GM18520 (cell line): ENCODE results near the gene C4BPB.
A peak's percentile ranks its signal among the peaks of the same experiment; 100 is the strongest.

ENCODE experiments used
- ATAC-seq: cut with Tn5 transposase; IDR thresholded peaks from one replicate; pipeline ENCODE4 v1.9.1; 2021; ENCODE audit not compliant: unreplicated experiment

Gene C4BPB

DNA sequence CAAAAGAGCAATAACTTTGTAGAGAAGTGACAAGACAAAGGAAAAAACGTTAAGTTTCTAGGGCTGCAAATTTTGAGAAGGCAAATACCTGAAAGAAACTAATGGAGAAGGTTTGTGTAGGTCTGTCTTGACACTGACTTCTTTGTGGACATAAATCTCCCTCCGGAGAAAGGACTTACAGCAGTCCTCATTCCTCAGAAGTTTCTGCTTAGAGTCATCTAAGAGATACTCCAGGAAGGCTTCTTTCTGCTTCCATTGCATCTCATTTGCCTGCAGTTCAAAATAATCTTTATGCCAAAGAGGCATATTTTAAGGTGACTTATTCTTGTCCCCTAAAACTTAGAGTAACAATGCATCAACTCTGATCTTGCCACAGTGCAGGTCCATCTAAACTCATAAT is 4.4 kb upstream of the C4BPB start:
- ATAC-seq: no peak

DNA sequence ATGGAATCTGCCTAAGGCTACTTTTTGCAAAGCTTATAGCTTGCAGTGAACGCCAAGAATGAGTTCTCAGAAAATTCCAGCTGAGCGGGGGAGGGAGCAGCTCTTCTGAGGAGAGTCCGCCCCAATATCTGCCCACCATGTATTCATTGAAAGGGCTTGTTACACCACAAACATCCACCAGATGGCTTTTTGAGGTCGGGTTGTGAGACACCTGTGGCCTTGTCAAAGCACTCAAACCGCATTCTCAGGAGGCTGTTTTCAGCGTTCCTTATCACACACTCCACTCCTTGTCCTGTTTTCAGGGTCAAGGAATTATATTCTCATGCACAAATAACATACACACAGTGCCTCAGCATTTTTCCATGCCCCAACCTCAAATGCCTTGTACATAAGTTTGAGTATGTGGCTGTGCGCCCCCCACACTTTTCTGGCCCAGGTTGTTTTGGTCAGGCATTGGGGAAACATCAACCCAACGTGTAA is 3.9 kb upstream of the C4BPB start:
- no peak for ATAC-seq

- ATAC-seq: no peak
Observed at GRCh38 chr1:207085887-207086286, 2.8 kb upstream of the C4BPB start.

DNA sequence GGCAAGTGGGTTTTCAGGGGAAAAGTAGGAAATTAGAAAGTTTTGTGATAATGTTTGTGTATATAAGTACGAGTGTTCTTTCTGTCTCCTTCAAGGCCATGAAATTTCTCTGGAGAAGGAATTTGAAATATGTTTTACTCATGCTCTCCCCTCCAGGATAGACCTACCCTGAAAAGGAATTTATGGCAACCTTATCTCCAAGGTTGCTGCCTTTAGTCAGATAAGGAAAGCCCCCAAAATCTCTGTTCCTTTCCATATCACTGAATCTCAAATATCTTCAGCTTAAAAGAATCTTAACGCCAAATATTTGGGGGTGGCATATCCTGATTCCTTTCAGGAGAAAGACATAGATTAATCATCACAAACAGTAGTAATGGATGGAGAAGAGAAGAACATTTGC is 499 bp upstream of the C4BPB start:
- no peak for ATAC-seq

GRCh38 chr1:207089627-207090355 is 1.1 kb downstream of the C4BPB start:
- no peak for ATAC-seq

GRCh38 chr1:207091200-207091908 is 2.7 kb downstream of the C4BPB start:
- ATAC-seq: no peak

DNA sequence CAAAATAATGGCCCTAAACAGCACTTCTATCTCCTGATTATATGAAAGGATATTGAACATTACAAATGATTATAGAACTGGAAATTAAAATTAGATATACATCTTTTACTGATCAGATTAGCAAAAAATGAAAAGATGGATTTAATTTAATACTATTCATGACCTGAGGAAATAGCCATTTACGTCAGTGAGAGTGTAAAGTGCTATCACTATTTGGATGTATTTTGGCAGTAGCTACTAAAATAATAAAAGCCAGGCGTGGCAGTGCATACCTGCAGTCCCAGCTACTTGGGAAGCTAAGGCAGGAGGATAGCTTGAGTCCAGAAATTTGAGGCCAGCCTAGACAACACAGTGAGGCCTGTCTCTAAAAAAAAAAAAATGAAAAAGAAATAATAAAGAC is 5.3 kb downstream of the C4BPB start:
- no peak for ATAC-seq

DNA sequence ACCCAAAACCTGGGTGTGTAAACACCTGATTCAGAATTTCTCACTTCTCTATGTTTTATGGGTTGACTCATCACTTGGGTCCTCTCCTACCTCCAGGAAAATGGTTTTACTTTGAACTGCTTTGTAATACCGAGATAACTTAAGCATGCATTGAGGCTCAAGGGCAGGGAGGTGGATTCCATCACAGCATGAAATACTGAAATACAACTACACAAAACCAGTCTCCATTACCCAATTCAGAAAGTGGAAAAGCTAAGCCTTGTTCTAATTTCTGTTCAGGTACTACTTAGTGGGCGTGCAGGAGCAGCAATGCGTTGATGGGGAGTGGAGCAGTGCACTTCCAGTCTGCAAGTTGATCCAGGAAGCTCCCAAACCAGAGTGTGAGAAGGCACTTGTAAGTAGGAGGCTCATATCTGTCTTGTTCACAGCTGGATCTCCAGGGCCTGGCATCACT is 9.2 kb downstream of the C4BPB start:
- peak; percentile 80 for ATAC-seq

GRCh38 chr1:207101720-207102119 is 13.1 kb downstream of the C4BPB start:
- ATAC-seq: no peak

DNA sequence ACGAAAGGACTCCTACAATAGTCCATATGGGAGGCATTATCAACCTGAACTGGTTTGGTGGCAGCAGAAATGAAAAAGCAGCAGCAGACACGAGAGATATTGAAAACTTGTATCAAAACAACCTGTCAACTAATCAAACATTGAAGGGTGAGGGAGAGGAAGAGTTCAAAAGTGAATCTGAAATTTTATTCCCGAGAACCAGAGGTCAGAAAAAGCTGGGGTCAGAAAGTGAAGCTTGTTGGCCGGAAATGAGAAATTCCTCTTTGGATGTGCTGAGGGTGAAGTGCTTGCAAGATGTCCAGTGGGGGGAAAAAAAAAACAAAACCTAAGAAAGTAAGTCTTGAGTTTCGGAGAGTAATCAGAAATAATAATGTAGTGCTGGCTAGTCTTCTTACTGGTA is 13.5 kb downstream of the C4BPB start:
- no peak for ATAC-seq

GRCh38 chr1:207102659-207103058 is 14.0 kb downstream of the C4BPB start:
- ATAC-seq: no peak

- ATAC-seq: no peak
Observed at GRCh38 chr1:207103892-207104373, 15.3 kb downstream of the C4BPB start, which contains the start of gene C4BPA. C4BPA (plus strand) TSS chr1:207104233; CDS start chr1:207113026, 8,793 bp downstream.

GRCh38 chr1:207109004-207109403 is 20.3 kb downstream of the C4BPB start:
- no peak for ATAC-seq

DNA sequence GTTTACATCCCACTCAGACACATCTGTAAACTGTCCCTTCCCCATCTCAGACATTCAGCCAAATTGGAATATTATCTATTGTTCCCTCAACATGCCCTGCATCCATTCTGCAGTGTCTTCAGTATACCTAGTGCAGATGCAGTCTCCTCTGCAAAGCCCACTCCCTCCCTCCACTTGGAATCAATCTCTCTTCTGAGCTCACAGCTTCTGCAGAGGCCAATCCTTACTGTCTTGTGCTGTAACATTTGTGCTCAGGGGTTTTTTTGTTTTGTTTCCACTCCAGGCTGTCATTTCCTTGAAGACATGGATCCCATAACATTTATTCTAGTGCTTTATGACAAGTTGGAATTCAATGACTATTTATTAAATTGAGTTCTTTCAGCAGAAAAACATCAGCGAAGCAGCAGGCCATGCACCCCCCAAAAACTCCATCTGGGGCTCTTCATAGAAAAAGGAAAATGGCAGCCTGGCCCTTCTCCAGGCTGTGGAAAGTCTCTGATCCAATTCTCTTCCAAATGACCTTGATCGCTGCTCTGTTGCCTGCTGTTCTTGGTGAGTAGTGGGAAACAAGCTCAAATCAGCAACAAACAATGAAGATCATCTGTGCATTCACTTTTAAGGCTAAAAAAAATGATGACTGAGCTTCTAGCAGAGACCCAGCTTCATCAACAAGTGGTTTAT is 24.1 kb downstream of the C4BPB start:
- ATAC-seq: no peak

DNA sequence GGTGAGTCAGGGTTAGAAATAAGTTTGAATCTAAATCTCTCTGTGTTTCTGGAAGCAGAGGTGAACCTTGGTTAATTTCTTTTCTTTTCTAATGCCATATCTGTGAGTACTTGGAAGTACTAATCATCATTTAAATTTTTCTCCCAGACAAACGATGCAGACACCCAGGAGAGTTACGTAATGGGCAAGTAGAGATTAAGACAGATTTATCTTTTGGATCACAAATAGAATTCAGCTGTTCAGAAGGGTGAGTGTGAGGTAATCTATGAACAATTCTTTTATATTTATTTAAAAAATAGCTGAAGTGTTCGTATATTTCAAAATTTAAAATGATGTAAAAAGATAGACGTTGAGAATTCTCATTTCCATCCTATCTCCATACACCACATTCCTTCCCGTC is 26.6 kb downstream of the C4BPB start:
- ATAC-seq: no peak

- ATAC-seq: no peak
Observed at GRCh38 chr1:207124389-207124788, 35.7 kb downstream of the C4BPB start.

DNA sequence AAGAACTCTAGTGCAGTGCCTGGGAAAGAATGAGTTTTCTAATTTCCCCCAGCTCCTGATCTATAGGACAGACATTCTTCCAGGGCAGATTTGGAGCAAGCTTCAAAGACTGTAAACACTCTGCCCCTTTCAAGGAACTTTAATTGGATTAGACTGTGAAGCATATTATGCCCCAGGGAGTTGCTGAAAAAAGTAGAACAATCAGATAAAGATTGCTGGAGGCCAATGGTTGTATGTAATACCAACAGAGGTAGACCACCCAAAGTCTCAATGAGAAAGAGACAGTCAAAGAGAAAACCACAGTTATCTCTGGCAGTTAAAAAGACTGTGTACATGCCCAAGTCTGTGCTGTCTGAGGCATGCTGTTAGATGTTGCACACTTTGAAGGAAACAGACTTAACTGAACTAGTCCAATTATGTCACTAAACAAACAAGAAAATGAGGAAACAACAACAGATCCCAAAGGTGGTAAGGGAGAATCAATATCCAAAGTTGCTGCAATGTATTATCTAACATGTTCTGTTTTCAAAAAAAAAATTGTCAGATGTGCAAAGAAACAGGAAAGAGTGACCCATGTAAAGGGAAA is 39.8 kb downstream of the C4BPB start:
- ATAC-seq: no peak

GRCh38 chr1:207129053-207129452 is 40.4 kb downstream of the C4BPB start:
- no peak for ATAC-seq

- no peak for ATAC-seq
Observed at GRCh38 chr1:207130252-207131036, 41.8 kb downstream of the C4BPB start.

- no peak for ATAC-seq
Observed at GRCh38 chr1:207131163-207131562, 42.5 kb downstream of the C4BPB start.
